HFF-Myc (cell line): ENCODE results near the gene LMAN2L.

Experiments
- DNase-seq: peaks from one replicate; pipeline ENCODE4 v3.0.0-alpha.2; 2011; ENCODE audit warnings: low read depth; ENCODE audit errors: extremely low read depth
- H3K4me3 ChIP-seq: replicated peaks from 2 replicates; pipeline ENCODE4 v1.5.1; 2011; ENCODE audit warnings: low read depth, mild to moderate bottlenecking, control low read depth, low read length
- TF ChIP-seq, protein P1 (sequence below): IDR thresholded peaks from 2 replicates; pipeline ENCODE4 v1.5.1; 2012; ENCODE audit warnings: mild to moderate bottlenecking, low read depth, low read length, control low read depth; ENCODE audit errors: missing control alignments

LMAN2L gene

DNA sequence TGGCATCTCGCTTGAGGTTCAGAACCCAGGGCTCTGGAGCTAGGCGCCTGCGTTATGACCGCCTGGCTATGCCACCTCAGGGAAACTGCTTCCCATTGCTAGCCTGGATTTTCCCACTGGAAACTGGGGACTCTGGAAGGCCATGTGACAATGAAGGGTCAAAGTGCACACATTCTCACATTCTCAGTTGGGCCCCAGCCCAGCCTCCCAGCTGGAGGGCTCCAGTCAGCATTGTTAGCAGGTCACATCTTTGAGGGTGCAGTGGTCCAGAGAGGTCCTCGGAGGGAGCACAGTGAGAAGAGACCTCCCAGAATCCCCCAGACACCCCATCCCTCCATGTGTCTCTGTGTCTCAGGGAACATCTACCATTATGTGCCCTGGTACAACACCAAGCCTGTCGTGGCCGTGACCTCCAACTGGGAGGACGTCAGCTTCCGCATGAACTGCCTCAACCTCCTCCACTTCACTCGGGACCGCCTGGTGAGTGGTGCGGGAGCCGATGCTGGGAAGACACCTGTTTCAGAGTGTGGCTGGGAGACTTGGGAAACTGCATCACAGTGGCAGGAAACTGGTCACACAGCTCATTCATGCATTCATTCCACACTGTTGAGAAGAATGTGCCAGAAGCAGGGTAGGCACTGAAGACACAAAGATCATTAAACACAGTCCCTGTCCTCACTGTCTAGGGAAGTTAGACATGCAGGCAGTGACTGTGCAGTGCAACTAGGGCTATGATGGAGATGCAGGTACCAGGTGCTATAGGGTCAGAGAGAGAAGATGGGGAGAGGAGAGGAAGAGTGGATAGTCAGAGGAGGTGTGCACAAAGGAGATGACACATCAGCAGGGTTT lies 55.7 kb downstream of the LMAN2L start:
- TF ChIP-seq, protein P1, sequence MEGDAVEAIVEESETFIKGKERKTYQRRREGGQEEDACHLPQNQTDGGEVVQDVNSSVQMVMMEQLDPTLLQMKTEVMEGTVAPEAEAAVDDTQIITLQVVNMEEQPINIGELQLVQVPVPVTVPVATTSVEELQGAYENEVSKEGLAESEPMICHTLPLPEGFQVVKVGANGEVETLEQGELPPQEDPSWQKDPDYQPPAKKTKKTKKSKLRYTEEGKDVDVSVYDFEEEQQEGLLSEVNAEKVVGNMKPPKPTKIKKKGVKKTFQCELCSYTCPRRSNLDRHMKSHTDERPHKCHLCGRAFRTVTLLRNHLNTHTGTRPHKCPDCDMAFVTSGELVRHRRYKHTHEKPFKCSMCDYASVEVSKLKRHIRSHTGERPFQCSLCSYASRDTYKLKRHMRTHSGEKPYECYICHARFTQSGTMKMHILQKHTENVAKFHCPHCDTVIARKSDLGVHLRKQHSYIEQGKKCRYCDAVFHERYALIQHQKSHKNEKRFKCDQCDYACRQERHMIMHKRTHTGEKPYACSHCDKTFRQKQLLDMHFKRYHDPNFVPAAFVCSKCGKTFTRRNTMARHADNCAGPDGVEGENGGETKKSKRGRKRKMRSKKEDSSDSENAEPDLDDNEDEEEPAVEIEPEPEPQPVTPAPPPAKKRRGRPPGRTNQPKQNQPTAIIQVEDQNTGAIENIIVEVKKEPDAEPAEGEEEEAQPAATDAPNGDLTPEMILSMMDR = no peak
- no peak overlapping the region for H3K4me3 ChIP-seq
- DNase-seq = no peak

DNA sequence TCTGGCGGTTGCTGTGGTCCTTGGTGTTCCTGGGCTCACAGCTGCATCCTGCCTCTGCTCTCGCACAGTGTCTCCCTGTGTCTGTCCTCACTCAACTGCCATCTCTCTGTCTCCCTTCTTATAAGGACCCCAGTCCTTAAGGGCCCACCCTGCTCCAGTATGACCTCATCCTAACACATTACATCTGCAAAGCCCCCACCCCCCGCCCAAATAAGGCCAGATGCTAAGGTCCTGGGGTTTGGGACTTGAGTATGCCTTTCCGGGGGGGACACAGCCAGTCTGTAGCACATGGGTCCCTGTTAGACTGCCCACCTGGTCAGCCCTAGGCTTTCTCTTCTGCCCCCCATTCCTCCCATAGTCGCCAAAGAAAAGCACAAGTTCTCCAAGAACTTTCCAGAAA lies 56.6 kb downstream of the LMAN2L start:
- TF ChIP-seq, protein P1 = no peak
- no peak overlapping the region for H3K4me3 ChIP-seq
- DNase-seq = no peak

DNA sequence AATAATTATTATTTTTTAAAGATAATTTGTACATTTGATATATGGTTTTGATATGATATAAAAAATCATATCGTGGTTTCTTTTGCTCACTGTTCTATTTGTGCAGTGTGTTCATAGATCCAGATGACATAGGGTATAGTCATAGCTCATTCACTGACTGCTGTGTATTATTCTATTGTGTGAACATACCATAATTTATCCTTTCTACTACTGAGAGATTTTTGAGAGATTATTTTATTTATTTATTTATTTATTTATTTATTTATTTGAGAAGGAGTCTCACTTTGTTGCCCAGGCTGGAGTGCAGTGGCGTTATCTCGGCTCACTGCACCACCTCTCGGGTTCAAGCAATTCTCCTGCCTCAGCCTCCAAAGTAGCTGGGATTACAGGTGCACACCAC lies 58.3 kb downstream of the LMAN2L start:
- TF ChIP-seq, protein P1 = no peak
- no peak overlapping the region for H3K4me3 ChIP-seq
- DNase-seq = no peak

DNA sequence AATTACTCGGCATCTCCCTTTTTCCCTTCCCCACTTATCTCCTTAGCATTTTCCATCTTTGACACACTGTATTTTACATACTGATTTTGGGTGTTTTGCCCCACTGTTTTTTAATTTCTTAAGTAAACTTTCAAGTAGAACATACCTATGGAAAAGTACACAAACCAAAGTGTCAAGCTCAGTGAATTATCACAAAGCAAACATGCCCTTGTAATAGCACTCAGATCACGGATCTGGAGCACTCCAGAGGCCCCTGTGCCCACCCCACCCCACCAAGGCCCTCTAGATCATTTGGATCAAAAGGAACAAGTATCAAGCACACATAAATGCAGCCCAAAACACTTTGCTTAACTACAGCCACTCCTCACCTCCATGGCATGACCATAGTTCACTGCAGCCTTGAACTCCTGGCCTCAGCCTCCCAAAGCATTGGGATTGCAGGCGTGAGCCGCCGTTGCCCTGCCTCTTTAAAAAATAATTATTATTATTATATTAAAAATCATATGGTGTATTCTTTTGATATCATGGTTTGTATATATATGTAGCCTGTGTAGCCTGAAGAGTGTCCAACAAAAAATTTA lies 59.2 kb downstream of the LMAN2L start:
- no peak overlapping the region for H3K4me3 ChIP-seq
- no peak for DNase-seq
- TF ChIP-seq, protein P1 = no peak

DNA sequence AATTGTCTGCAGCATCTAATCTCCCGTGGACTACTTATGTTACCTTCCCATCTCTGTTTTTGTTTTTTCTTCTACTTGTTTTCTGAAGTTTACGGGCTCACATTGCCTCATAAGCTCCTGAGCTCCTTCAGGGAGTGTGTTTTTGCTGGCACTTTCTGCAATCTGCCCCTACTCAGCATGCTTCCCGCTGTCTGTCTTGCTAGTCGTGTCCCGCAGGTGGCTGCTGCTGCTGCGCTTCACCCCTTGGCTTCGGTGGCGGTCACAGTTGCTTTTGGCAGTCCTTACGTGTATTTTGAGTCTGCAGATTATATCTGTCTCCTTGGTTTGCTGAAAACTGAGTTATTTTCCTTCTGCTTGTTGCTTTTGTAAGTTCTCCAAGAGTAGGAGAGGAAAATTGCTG lies 60.0 kb downstream of the LMAN2L start:
- DNase-seq = no peak
- no peak overlapping the region for H3K4me3 ChIP-seq

DNA sequence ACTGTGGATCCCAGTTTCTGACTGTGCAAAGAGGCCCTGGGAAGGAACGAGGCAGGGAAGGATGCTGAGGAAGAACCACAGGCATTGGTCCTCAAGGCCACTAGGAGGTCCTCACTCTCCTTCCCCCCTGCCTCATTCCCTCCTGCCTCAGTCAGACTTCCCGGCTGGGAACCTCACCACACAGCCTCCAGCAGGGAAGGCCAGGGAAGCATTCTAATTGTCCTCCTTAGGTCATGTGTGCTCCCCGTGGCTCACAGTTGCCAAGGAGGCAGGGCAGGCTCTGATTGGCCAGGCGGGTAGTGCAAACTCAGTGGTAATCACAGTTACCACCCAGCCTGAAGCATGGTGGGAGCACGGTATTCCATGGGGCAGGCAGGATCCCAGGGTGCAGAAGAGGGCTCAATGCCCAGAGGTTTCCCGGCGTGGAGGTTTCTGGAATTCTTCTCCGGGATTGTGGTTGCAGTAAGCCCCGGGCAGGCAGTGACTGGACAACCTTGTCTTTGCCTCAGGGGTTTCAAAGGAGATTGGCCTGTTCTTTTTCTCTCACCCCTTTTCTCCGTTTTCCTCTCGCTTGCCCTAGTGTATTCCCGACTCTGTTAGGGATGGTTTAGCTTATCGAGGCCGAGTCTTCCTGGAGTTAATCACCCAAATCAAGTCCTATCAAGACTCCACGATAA lies 70.2 kb downstream of the LMAN2L start:
- TF ChIP-seq, protein P1 = no peak
- no peak overlapping the region for H3K4me3 ChIP-seq
- no peak for DNase-seq

More for the DNA sequence above, 60.0 kb downstream of the LMAN2L start:
- TF ChIP-seq, protein P1 = no peak
